Panc1 (cell line): ENCODE measurements around the gene EEF1E1. TPM values are rescaled to one million over a fixed set of nuclear protein-coding genes. Genes with fewer than 3 reads are reported as not detected.

Experiments used
- ATAC-seq: fragments of 200-7000 bp; cut with Tn5 transposase; 2 replicates; pipeline ENCODE4 v1.9.1; 2020; ENCODE audit warnings: mild to moderate bottlenecking, moderate library complexity
- BruUV-seq: library from RNA; stranded (reverse); fragments of 400-500 nt; replicated peaks from 2 replicates; lab custom pipeline; 2021; lab: Mats Ljungman, UMichigan
- CTCF ChIA-PET: fragments of 300-600 bp; sonication (Branson Sonifier 250); formaldehyde crosslinking; loops from one replicate; lab custom pipeline; 2022; ENCODE audit warnings: antibody characterized with exemption; lab: Charles Lee
- POLR2A ChIA-PET: fragments of 300-600 bp; sonication (Branson Sonifier 250); formaldehyde crosslinking; loops from one replicate; lab custom pipeline; 2022; ENCODE audit warnings: antibody characterized with exemption; lab: Charles Lee
- DNase-seq: peaks from one replicate; pipeline ENCODE4 v3.0.0-alpha.2; 2010; ENCODE audit warnings: low read depth, low spot score
- H3K27ac ChIP-seq: 2 replicates; pipeline ENCODE4 v1.5.1; 2011; ENCODE audit warnings: mild to moderate bottlenecking, low read length, inconsistent platforms
- H3K27me3 ChIP-seq: fragments of 200-500 bp; sonication (Bioruptor generic); 2 replicates; pipeline ENCODE4 v1.6.0; 2014; ENCODE audit warnings: low read length, inconsistent platforms; ENCODE audit not compliant: control insufficient read depth, insufficient read depth
- H3K36me3 ChIP-seq: fragments of 200-500 bp; sonication (Bioruptor generic); 2 replicates; pipeline ENCODE4 v1.5.1; 2014; ENCODE audit warnings: inconsistent platforms, mild to moderate bottlenecking, low read length, moderate library complexity; ENCODE audit not compliant: control insufficient read depth, insufficient read depth
- H3K4me1 ChIP-seq: 2 replicates; pipeline ENCODE4 v1.5.1; 2011; ENCODE audit warnings: inconsistent platforms, mild to moderate bottlenecking, low read length, moderate library complexity; ENCODE audit not compliant: control insufficient read depth, insufficient read depth
- H3K4me3 ChIP-seq, 2 experiments: 2 replicates each; pipeline ENCODE4 v1.5.1; 2011 to 2012; ENCODE audit warnings: low read depth in 2 of 2, low read length in 2 of 2, mild to moderate bottlenecking in 2 of 2, inconsistent platforms in 1 of 2, moderate library complexity in 1 of 2
- H3K9me3 ChIP-seq: fragments of 200-500 bp; sonication (Bioruptor generic); 2 replicates; pipeline ENCODE4 v1.5.1; 2014; ENCODE audit warnings: low read depth, mild to moderate bottlenecking, inconsistent platforms, low read length, moderate library complexity; ENCODE audit not compliant: control insufficient read depth, insufficient read depth
- CTCF ChIP-seq: fragments of 450-650 bp; IDR thresholded peaks from 2 replicates; pipeline ENCODE4 v1.5.1; 2017; ENCODE audit warnings: mild to moderate bottlenecking
- POLR2AphosphoS5 ChIP-seq: IDR thresholded peaks from 2 replicates; pipeline ENCODE4 v1.6.1; 2012; ENCODE audit warnings: mild to moderate bottlenecking, low read depth, low read length, moderate library complexity
- REST ChIP-seq, 2 experiments: IDR thresholded peaks; 2 replicates each; pipeline ENCODE4 v1.6.1; 2011 to 2012; ENCODE audit warnings: low read depth in 2 of 2, control low read depth in 1 of 2, low read length in 1 of 2, mild to moderate bottlenecking in 1 of 2, moderate library complexity in 1 of 2; ENCODE audit not compliant: insufficient read depth in 1 of 2
- SIN3A ChIP-seq: IDR thresholded peaks from 2 replicates; pipeline ENCODE4 v1.6.1; 2012; ENCODE audit warnings: low read depth, mild to moderate bottlenecking, low read length, moderate library complexity, borderline replicate concordance; ENCODE audit not compliant: insufficient read depth
- TCF7L2 ChIP-seq: IDR thresholded peaks from 2 replicates; pipeline ENCODE4 v1.6.1; 2011; ENCODE audit warnings: mild to moderate bottlenecking, low read depth, low read length, inconsistent platforms
- in situ Hi-C: cut with HindIII; loops from 2 replicates; pipeline ENCODE4 v1.10.0; 2016; ENCODE audit warnings: low sequenced_read_pairs, low pct_unique_long_range_greater_than_20kb
- intact Hi-C: fragments of 100-400 bp; cut with micrococcal nuclease; formaldehyde crosslinking; loops from one replicate; pipeline ENCODE4 v1.10.0; 2022; ENCODE audit not compliant: unreplicated experiment
- total RNA-seq: library from RNA; stranded (reverse); gene quantifications from one replicate; pipeline ENCODE4 v1.2.1, GENCODE V29; 2021; ENCODE audit not compliant: unreplicated experiment

The EEF1E1 gene
- total RNA-seq, 1 experiment from 2014 or later = 59.5 TPM

GRCh38 chr6:8070718-8071117 is 31.6 kb downstream of the EEF1E1 start:
- TF ChIP-seq CTCF (no peak), REST (IDR thresholded peaks at IDR 0.05; ENCODE audit: insufficient read depth in 1 of 2, low read depth in 2 of 2, low read length in 1 of 2) (no peak), SIN3A (no peak), TCF7L2 (no peak)
- no peak overlapping the region for H3K4me3 ChIP-seq
- intact Hi-C loops = no loop called here
- no peak overlapping the region for H3K27ac ChIP-seq
- ATAC-seq = no peak
- in situ Hi-C loops = no loop called here
- no peaks in the 10 kb centered on the region for H3K27me3 ChIP-seq
- no peaks in the 10 kb centered on the region for H3K36me3 ChIP-seq
- BruUV-seq = no TSS peak
- CTCF ChIA-PET = no interaction called here
- DNase-seq = no peak
- POLR2A ChIA-PET = no interaction called here
- H3K4me1 ChIP-seq = no peaks in the 10 kb centered on the region
- H3K9me3 ChIP-seq = no peaks in the 10 kb centered on the region

- intact Hi-C loops = no loop called here
- TF ChIP-seq TCF7L2 = no peak
- no peak for TF ChIP-seq CTCF
- no peak for TF ChIP-seq SIN3A
- TF ChIP-seq REST (IDR thresholded peaks at IDR 0.05; ENCODE audit: insufficient read depth in 1 of 2, low read depth in 2 of 2, low read length in 1 of 2) = no peak
- no peak for TF ChIP-seq POLR2AphosphoS5
- Histone ChIP-seq H3K4me3 (no peak overlapping the region), H3K27me3 (no peaks in the 10 kb centered on the region), H3K27ac (no peak overlapping the region), H3K36me3 (no peaks in the 10 kb centered on the region), H3K4me1 (peaks cover 2% of the 10 kb centered on the region; the same call in 1 of the 2 replicates), H3K9me3 (no peaks in the 10 kb centered on the region)
- ATAC-seq (no peak), DNase-seq (no peak)
- ChIA-PET CTCF (no interaction called here), POLR2A (no interaction called here)
- no TSS peak for BruUV-seq
- in situ Hi-C loops = no loop called here
Observed at GRCh38 chr6:8069631-8070284, 32.6 kb downstream of the EEF1E1 start.
